HG02973 (cell line): ENCODE measurements around the gene PRM1.

Source experiments
- ATAC-seq: cut with Tn5 transposase; IDR thresholded peaks from one replicate; pipeline ENCODE4 v1.9.1; 2021; ENCODE audit warnings: moderate library complexity; ENCODE audit not compliant: unreplicated experiment

The PRM1 gene

DNA sequence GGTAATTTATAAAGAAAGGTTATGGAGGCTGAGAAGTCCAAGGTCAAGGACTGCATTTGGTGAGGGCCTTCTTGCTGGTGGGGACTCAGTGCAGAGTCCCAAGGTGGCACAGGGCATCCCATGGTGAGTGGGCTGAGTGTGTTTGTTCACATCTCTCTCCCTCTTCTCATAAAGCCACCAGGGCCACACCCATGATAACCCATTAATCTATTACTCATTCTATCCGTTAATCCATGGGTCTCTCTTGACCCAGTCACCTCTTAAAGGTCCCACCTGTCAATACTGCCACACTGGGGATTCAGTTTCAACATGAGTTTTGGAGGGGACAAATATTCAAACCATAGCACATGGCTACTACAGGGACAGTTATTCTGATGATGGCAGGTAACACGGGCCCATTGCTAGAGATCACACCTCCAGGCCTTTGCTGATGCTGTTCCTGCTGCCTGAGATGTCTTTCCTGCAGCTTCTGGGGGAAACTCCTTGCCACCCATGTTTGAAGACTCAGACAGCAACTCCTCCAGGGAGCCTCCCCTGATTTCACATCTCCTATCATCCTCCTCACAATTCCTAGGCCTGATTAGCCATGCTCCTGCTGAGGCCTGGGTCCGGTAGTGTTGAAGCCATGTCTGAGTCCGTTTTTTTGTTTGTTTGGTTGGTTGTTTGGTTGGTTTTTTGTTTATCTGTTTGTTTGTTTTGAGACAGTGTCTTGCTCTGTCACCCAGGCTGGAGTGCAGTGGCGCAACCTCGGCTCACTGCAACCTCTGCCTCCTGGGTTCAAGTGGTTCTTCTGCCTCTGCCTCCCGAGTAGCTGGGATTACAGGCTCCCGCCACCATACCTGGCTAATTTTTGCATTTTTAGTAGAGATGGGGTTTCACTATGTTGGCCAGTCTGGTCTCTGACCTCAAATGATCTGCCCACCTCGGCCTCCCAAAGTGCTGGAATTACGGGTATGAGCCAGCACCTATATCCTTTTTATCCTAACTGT is 41.2 kb downstream of the PRM1 start:
- no peak for ATAC-seq

DNA sequence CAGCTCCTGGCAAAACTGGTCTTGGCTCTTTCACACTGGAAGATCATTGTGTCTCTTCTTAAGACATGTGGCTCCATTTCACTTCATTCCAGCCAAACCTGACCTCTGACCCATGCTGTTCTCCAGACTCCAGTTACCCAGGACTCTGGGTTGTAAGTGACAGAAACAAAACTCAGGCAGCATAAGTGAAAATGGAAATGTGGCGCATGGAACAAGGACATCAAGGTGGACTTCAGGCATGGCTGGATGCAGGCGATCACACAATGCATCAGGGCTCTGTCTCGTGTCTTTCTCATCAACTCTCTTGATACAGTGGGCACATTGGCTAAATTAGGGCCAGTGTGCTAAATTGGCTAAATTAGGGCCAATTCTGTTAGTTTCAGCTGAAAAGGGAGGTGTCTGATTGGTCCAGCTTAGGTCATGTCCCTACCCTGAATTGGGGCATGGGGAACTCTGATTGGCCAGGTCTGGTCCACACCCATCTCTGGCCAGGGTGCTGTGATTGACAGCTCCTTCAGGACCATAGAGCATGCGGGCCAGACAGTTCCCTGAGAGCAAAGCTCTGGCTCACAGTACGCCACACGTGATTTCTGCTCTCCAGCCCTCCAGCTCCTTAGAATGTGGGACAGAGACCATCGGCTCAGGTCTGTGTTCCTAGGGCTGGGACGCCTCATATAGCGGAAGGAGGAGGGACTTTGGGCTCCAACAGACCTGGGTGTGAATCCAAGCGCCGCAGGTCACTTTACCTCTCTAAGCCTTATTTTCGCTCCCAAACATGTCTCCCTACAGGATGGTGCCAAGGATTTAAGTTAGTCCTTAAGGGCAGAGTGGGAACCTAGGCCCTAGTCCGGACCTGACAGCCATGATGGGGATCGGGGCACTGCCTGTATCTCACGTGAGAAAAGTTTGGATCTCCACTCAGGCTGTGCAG is 42.6 kb downstream of the PRM1 start:
- ATAC-seq, result no peak

DNA sequence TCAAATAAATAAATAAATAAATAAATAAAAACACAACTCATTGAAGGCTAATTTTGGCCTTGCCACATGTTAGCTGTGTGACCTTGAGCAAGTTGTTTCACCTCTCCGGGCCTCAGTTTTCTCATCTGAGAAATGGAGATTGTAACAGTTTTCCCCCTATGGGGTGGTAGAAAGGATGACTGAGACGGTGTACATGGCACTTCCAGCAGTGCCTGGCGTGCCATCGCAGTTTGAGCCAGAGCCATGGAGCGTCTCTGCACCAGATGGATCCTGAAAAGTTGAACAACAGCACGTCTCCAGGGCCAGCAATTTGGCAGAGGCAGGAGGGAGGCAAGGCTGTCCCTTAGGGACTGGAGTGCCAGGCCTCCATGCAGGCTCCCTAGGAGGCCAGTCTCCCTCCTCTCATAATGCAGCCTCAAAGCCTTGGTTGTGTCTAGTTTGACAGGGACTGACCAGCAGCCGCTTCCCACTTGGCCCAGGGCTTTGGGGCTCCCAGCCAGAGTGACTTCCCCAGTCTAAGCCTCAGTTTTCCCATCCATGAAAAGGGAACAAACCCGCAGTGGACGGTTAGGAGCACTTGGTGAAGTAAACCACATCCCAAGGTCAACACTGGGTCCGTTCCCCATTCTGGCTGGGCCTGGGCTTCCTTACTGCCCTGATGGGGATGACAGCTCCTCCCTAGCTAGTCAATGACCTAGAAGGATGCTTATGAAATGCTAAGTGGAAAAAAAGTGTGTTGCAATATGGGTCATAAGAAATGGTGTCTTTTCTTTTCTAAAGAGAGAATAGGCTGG is 44.5 kb downstream of the PRM1 start:
- ATAC-seq, result no peak

DNA sequence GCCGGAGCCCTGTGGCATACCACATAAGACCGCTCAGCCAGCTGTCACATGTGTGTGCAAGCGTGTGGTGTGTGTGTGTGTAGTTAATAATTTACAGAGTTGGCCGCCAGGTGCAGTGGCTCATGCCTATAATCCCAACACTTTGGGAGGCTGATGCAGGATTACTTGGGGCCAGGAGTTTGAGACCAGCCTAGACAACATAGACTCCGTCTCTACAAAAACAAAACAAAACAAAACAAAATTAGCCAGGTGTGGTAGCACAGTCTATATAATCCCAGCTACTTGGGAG is 45.5 kb downstream of the PRM1 start:
- no peak for ATAC-seq

DNA sequence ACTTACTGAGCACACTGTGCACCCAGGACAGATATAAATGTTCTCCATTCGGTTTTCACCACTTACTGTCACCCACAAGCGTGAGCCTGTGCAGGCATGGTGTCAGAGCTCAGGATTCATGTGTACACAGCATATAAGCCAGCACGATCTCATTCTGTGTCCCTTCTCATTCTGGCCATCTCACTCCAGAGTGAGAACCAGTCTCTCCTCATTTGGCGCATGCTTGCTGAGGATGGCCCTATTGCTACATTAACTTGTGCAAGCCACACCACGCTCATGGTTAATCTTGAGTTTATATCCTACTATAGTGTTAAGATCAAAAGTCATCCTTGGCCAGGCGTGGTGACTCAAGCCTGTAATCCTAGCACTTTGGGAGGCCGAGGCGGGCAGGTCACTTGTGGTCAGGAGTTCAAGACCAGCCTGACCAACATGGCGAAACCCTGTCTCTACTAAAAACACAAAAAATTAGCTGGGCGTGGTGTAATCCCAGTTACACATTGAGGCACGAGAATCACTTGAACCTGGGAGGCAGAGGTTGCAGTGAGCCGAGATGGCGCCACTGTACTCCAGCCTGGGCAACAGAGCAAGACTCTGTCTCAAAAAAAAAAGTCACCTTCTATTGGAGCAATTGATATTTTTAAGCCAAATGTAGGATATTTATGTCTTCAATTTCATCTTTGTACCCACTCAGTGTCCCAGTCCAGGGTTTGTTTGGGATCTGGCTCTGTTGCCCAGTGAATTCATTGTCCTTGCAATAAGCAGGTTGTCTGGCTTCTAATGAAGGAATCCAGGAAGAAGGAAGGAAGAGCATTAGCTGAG is 46.0 kb downstream of the PRM1 start:
- ATAC-seq, result no peak

DNA sequence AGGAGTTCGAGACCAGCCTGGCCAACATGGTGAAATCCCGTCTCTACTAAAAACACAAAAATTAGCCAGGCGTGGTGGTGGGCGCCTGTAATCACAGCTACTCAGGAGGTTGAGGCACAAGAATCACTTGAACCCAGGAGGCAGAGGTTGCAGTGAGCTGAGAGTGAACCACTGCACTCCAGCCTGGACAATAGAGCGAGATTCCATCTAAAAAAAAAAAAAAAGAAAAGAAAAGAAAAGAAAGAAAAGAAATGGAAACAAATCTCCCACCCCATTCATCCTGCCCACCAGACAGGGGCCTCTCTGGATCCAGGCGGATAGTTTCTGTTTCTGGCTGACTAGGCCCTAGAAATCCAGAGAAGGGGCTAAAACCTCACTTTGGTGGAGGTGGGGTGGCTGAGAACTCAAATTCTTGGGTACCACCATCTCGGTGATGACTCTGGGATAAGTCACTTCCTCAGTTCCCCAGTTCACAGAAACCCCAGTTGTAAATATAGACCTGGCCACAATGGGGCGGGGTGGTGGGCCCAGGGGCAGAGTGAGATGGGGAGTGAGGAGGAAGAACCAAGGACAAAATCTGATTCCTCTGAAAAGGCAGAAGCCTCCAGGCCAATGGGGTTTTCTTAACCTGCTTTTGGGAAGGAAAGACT is 47.3 kb downstream of the PRM1 start:
- no peak for ATAC-seq

DNA sequence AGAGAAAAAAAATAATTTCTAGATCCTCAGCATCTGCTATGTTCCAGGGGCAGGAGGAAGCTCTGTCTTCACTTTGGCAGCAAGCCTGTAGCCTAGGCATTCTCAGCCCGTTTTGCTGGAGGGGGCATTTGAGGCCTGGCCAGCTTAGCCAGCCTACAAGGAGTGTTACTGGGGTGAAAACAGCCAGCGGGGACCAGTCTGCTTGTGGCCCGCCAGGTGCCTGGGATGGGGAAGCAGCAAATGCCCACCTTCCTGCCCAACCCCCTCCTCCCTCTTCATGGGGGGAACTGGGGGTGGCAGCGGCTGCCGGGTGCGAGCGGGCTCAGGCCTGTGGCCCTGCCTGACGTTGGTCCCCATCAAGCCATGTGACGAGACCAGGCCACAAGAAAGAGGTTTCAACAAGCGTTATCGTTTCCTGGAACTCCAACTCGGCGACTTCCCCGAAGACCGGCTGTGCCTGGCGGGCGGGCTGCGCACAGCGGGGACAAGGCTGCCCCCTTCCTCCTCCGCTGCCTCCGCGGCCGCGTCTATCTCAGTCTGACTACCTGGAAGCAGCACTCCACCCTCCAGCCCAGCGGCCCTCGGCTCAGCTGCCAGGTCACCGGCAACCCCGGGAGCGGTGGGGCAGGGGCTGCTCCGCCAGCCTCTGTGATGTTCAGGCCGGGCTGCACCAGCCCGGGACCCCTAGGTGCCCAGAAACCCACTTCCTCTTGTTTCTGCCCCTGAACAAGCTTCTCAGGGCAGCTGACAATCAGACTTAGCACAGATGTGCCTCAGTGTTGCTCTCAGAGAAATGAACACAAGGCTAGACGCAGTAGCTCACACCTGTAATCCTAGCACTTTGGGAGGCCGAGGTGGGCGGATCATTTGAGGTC is 48.0 kb downstream of the PRM1 start:
- peak; percentile 39 for ATAC-seq

DNA sequence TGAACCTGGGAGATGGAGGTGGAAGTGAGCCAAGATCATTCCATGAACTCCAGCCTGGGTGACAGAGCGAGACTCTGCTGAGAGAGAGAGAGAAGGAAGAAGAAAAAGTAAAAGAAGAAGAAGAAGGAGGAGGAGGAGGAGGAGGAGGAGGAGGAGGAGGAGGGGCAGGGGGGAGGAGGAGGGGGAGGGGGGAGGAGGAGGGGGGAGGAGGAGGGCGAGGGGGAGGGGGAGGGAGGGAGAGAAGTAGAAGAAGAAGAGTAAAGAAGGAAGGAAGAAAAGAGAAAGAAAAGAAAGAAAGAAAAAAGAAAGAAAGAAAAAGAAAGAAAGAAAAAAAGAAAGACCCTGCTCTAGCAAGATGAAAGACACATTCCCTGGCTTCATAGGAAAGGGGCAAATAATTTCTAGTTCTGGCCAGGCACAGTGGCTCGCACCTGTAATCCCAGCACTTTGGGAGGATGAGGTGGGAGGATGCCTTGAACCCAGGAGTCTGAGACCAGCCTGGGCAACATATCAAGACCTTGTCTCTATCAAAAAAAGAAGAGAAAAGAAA is 48.8 kb downstream of the PRM1 start:
- no peak for ATAC-seq

DNA sequence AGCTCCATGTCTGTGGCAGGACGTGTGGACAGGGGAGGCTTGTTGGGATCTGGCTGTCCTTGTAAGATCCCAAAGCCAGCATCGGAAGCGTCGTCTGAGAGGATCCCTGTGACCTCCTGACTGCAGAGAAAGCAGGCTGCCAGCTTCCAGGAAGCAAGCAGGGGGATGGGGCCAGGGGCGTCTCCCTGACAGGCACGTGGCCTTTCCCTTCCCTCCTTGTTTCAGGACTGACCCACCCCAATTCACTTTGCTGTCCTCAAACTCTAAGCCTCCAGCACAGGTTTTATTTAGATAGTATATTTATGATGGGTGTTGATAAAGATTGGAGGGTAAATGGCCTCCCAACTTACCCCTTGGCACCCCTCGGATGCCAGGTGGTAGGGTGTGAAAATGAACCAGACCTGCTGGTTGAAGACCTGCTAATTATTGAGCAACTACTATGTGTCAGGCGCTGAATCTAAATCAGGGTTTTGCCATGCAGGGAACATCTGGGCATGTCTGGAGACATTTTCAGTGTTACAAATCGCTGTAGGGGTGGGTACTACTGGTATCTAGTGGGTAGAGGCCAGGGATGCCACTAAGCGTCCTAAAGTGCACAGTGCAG is 49.7 kb downstream of the PRM1 start:
- ATAC-seq, result no peak
